HG03558 (cell line): ENCODE data around the gene KRTAP5-6.

Experiments
- ATAC-seq: cut with Tn5 transposase; IDR thresholded peaks from one replicate; pipeline ENCODE4 v1.9.1; 2021; ENCODE audit warnings: moderate number of reproducible peaks; ENCODE audit not compliant: unreplicated experiment; ENCODE audit errors: extremely low read depth

The KRTAP5-6 gene

GRCh38 chr11:1743585-1744136 is 46.7 kb downstream of the KRTAP5-6 start:
- no peak for ATAC-seq

GRCh38 chr11:1744137-1744886 is 47.3 kb downstream of the KRTAP5-6 start:
- ATAC-seq, result no peak

- no peak for ATAC-seq
Observed at GRCh38 chr11:1744891-1745700, 48.1 kb downstream of the KRTAP5-6 start.

GRCh38 chr11:1745701-1746320 is 48.8 kb downstream of the KRTAP5-6 start:
- ATAC-seq, result no peak

GRCh38 chr11:1746511-1746931 is 49.5 kb downstream of the KRTAP5-6 start:
- no peak for ATAC-seq

GRCh38 chr11:1746956-1747752 is 50.2 kb downstream of the KRTAP5-6 start:
- ATAC-seq, result no peak
